Prostate gland (tissue), 2 donors: ENCODE measurements around the gene PLA2G4A.

Experiments used
- CTCF ChIP-seq, 4 experiments: fragments of 200-600 bp in 2 of 4; fragments of 450-650 bp in 2 of 4; sonication (generic) in 2 of 4; IDR thresholded peaks; 1 replicate in 3 of 4; 2 replicates in 1 of 4; pipeline ENCODE4 v1.5.1; 2016 to 2019; ENCODE audit warnings: antibody characterized with exemption in 4 of 4, mild to moderate bottlenecking in 2 of 4, moderate library complexity in 2 of 4
- POLR2A ChIP-seq: fragments of 450-650 bp; IDR thresholded peaks from one replicate; pipeline ENCODE4 v1.6.1; 2016; ENCODE audit warnings: antibody characterized with exemption, mild to moderate bottlenecking

GRCh38 chr1:186900539-186901237 lies 71.9 kb downstream of the PLA2G4A start:
- TF ChIP-seq CTCF (IDR thresholded peaks at IDR 0.05): no peak
- TF ChIP-seq POLR2A: no peak
